HTR-8/SVneo (cell line): ENCODE results near the gene GDPD5.

ENCODE experiments used
- DNase-seq: peaks from one replicate; pipeline ENCODE4 v3.0.0; 2011; ENCODE audit warnings: low spot score, mixed read lengths; ENCODE audit not compliant: insufficient read length
- FAIRE-seq: peaks from 2 replicates; lab custom pipeline; 2011; peaks lifted over from hg19 to GRCh38; lab: Jason Lieb, UNC

Gene GDPD5

GRCh38 chr11:75434886-75435570 is 90.7 kb downstream of the GDPD5 start:
- no peak for FAIRE-seq

DNA sequence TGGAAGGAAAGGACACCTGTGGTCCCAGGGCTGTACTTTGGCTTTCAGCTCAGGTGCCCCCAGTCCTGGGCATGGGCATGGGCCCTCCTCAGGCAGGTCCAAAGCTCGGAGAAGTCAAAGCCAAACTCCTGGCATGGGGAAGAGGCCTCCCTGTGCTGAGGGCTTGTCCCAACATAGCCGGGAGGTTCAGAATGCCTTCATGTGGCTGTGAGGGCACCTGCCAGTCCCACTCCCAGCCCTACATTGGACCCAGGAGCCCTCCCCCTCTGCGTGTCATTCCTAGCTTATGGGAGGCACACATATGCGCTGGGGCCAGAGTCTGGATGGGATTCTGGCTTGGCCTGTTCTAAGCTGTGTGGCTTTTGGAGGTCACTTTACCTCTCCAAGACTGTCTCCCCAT is 91.7 kb downstream of the GDPD5 start:
- DNase-seq (no peak), FAIRE-seq (no peak)

More at GRCh38 chr11:75434886-75435570, 90.7 kb downstream of the GDPD5 start:
- no peak for DNase-seq

- DNase-seq = no peak
- FAIRE-seq = peak; percentile 73
Measured at GRCh38 chr11:75433443-75433842, 92.3 kb downstream of the GDPD5 start.

DNA sequence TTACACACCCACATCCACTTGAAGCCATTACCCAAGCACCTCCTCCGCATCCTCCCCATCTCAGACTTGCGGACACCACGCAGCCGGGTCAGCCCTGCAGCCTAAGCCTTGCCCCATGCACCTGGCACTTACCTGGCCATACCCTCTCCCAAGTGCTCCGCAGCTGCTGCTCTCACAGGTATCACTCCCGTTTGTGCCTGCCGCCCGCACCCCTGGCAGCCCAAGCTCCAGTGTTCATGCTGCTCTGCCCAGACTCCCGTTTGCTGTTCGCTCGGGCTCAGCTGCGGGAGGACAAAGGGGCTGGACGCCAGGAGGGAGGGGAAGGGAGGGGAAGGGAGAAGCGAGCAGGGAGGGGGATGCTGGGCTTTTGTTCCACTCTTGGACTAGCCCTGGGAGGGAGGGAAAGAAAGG is 92.8 kb downstream of the GDPD5 start, which contains the start of gene KLHL35:
KLHL35 (minus strand) TSS at position 293 of the 411 bp plus-strand sequence. CDS start 2,574 bp downstream, outside the sequence.
- DNase-seq = no peak
- no peak for FAIRE-seq

- DNase-seq = no peak
- FAIRE-seq = peak; percentile 51
Measured at GRCh38 chr11:75431533-75432525, 93.9 kb downstream of the GDPD5 start.

DNA sequence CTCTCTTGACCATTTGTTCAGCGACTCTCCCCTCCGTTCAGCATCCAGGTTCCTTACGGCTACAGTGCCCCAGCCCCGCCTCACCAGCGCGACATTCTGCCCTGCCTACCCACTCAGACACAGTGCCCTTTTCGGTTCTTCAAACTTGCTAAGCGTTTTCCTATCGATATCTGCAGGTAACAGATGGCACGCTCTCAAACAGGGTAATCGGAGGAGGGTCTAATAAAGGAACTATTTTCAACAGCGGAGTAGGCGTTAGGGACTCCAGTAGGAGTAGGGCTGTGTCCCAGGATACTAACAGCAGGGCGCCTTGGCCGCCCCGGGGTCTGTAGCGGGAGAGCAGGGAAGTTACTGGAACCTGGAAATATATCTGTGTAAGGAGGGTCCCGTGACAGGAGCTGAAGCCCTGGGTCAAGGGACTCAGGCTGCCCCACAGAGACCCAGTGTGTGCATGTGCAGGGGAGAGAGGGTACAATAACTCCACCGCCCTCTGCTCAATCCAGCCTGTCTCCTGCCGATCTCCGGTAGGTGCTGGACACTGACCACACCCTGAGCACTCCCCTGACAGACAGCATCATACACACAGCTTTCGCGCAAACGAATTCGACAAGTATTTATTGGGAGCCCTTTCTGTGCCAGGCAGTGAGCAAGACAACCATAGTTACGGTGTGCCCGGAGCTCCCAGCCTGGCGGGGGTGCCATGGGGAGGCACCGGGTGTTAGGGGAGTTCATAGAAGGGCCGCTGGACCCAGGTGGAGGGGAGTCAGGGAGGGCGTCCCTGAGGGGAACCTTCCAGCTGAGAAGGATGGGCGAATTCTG is 94.8 kb downstream of the GDPD5 start:
- DNase-seq = no peak
- FAIRE-seq = peak; percentile 44

GRCh38 chr11:75429902-75430713 is 95.6 kb downstream of the GDPD5 start:
- peak; percentile 88 for FAIRE-seq
- DNase-seq = no peak

GRCh38 chr11:75429641-75429901 is 96.2 kb downstream of the GDPD5 start:
- DNase-seq (no peak), FAIRE-seq (no peak)

DNA sequence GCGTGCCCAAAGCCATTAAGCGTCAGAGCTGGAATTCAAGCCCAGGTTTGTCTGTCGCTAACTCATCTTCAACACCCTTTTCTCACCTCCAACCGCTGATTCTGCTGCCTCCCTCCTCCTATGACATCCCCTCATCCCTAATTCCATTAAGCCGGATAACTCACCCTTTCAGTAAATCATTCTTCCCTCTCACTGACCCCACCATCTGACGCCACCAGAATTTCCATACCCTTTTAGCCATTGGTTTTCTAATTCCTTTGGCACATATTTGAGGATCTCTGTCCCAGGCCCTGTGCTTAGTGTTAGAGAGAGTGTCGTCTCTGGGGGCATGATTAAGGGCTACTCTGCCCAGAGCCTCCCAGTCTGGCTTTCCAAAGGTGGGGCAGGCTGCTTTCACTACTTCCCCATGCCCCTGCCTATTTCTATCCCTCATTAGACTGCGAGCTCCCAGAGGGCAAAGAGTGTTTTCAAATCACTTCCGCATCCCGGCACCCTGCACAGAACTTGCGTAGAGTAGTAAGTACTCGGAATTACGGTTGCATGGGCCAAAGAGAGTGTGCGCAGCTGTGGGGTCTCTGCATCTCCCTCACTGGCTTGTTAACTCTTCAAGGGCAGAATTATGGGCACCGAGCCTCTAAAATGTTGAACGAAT is 96.6 kb downstream of the GDPD5 start:
- peak; percentile 49 for FAIRE-seq
- DNase-seq = no peak

DNA sequence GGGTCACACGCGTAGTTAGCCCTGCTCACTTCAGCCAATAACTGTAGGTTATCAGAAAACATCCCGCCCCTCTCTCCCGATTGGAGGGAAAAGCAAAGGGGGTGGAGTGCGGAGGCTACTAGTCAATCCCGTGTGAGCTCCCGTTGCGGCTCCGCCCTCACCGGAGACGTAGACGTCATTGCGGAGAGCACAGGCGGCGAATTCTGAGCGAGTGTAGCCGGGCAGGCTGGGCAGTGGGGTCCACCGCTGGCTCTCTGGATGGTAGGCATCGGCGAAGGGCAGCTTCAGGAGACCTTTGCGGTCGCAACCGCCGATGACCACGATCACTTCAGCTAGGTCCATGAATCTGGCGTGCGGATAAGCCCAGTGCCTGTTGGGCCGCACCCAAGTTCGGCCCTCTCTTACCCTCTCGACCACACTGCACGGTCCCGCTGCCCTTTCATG is 97.4 kb downstream of the GDPD5 start:
- DNase-seq (peak; percentile 90), FAIRE-seq (no peak)

DNA sequence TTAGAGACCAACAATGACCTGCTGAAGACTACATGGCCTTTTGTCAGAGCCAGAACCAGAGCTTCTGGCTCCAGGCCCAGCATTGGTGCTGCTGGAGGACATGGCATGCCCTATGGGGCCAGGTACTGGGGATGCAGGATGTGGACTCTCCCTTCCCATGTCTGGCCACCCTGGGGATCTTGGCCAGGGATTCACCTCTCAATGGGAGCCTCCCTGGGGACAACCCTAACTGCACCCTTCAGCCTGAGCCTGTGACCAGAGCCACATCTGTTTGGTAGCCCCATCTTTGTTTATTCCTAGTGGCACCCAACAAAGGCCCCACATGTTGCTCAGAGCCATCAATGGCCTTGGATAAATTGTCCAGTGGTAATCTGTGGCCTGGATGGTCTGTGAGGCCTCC is 98.6 kb downstream of the GDPD5 start:
- no peak for FAIRE-seq
- DNase-seq = no peak

DNA sequence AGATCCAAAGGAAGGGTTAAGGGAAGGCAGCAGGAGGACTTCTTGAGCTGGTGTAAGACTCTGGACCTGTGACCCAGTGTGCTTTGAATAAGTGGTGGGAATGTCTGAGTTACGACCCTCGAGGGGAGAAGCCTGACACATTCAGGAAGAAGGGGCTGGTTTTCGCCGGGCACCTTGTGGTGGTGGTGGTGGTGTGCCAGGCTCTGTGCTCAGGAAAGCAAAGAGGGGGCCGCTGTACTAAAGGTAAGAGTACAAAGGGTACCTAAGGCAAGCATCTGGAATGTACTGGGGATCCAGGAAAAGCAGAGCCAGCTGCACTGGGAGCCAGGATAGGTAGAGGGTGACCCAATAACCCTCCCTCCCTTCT is 99.0 kb downstream of the GDPD5 start:
- DNase-seq (no peak), FAIRE-seq (no peak)

- no peak for DNase-seq
- no peak for FAIRE-seq
Measured at GRCh38 chr11:75425422-75425821, 100.3 kb downstream of the GDPD5 start.

GRCh38 chr11:75424396-75424795 is 101.3 kb downstream of the GDPD5 start:
- FAIRE-seq = no peak
- no peak for DNase-seq

- no peak for DNase-seq
- FAIRE-seq = no peak
Measured at GRCh38 chr11:75423721-75424120, 102.0 kb downstream of the GDPD5 start.

DNA sequence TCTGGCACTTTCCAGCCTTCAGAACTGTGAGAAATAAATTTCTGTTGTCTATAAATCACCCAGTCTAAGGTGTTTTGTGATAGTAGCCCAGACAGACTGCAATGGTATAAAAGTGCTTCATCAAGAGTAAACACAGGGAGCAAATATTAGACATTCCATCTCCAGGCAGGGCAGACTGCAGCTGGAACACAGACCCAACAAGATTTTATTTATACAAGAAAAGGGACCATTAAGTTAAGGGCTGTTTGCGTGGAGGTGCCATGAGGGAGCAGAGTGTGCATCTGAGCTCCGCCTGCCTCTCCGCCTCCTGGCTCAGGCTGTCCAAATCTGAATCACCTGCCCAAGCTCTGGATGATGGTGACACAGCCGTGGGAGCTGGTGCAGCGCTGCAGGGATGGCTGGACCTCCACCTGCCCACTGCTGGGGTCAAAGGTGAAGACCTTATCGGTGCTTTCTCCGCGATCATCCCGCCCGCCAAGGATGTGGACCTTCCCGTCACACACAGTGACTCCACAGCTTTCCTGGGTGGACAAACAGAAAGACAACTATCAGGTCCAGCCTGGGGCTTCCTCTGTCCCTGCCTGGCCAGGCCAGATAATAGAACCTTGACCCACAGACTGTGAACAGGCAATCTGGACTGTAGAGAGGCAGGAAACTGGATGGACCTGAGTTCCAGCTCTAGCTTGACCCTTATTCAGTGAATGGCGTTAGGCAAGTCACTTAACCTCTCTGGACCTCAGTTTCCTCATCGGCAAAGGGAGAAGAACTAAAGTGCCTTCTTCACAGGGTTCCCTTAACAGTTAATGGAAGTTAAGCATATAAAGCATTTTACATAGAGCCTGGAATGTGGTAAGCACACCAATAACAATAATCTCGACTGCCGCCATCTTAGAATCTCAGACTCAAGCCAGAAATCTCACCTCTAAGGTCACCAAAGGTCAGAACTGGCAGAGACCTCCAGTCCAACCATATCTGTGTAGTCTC is 103.2 kb downstream of the GDPD5 start:
- DNase-seq = no peak
- FAIRE-seq = no peak

- DNase-seq = no peak
- no peak for FAIRE-seq
Measured at GRCh38 chr11:75421902-75422247, 103.9 kb downstream of the GDPD5 start.

DNA sequence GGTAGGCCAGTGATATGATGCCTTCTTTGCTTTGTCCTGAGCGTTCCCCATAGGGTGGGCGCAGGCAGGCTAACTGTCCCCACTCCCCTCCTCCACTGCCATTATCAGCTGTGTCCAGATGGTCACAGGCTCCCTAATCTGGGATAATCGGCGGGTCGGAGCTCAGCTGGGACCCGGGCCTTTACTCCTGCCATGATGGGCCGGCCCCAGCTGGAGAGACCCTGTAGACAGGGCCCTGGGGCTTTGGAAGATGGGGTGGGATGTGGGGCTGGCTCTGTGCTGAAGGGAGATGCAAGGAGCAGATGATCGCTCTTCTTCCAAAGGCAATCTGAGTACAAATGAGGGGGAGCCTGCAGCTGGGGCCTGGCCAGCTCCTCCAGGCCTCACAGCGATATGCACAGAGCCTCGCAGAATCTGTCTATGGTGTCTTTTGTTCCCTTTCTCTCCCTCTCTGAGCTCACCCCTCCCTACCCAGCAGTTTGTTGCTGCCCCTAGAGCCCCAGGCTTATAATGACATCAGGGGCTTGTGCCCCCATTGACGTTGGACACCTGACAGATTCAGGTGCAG is 104.6 kb downstream of the GDPD5 start:
- DNase-seq (no peak), FAIRE-seq (no peak)
